ENCODE data around the gene COX5B.
"Not testable (repeated sequence)": the region's sequence is repeated elsewhere in the genome, so short reads cannot be mapped to it uniquely, and the experiment has no call there.

Gene COX5B, protein sequence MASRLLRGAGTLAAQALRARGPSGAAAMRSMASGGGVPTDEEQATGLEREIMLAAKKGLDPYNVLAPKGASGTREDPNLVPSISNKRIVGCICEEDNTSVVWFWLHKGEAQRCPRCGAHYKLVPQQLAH

DNA sequence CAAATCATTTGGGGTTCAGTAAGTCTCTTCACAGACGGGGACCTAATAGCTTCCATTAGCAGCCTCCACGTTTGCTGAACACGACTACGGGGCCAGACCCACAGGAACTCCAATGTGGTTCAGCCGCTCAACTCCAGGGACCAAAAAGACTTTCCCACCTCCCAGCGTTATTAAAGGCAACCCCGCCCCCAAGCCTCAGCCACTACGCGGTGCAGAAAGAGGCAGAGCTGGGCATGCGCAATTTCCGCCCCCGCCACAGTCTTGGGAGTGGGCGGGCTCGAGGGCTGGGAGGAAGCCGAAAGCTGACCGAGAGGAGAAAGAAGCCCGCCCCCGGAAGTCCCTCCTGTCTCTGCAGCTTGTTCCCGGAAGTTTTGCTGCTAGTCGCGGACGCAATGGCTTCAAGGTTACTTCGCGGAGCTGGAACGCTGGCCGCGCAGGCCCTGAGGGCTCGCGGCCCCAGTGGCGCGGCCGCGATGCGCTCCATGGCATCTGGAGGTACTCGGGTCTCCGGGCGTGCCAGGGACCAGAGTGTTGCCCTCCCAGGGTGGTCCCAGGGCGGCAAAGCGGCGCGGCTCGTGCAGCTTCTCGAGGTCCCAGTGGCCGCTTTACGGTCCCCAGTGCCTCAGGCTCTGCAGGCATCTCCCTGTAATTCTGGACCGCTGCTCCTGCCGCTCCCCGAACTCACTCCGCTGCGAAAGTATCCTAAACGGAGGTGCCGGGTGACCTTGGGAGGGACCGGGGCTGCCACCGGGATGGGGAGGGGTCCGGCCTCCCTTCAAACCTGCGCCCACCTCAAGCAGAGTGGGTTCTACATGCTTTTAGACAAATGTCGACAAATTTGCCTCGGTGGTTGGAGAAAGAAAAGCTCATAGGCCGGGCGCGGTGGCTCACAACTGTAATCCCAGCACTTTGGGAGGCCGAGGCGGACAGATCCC is at the start of gene COX5B:
Gene COX5B, plus strand, starts transcription at position 368 of the 935 bp plus-strand sequence. Its CDS starts 25 bp downstream, at position 393.
- DNase-seq (ENCODE audit: low read depth in 2 of 2): peak; percentile 98 to 99

DNA sequence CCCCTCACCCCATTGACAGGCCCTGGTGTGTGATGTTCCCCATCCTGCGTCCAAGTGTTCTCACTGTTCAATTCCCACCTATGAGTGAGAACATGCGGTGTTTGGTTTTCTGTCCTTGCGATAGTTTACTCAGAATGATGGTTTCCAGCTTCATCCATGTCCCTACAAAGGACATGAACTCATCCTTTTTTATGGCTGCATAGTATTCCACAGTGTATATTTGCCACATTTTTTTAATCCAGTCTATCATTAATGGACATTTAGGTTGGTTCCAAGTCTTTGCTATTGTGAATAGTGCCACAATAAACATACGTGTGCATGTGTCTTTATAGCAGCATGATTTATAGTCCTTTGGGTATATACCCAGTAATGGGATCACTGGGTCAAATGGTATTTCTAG is 49.7 kb upstream of the COX5B start:
- not testable (repeated sequence) for DNase-seq (ENCODE audit: low read depth in 2 of 2)

- not testable (repeated sequence) for DNase-seq (ENCODE audit: low read depth in 2 of 2)
These were observed 44.3 kb upstream of the COX5B start for GRCh38 chr2:97601537-97601936.

DNA sequence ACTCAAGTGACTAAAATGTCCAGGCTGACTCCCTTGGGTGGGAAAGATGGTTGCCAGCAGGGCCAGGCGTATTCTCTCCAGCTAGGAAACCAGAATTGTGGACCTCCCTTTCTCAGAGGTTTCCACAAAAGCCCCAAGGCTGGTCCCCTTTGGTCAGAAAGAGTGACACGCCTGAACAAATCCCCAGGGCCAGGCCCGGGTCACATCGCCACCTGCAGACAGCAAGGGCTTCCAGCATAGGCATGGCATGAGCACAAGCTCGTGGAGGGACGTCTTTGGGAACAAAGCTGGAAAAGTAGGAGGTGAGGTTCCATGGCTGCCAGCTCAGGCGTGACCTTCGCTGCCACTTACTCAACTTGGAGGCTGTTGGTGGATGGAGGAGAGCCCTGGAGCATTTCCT is 40.8 kb upstream of the COX5B start:
- DNase-seq (ENCODE audit: low read depth in 2 of 2): not testable (repeated sequence)

- DNase-seq (ENCODE audit: low read depth in 2 of 2): not testable (repeated sequence)
These were observed 40.1 kb upstream of the COX5B start for GRCh38 chr2:97605524-97606339.

GRCh38 chr2:97608745-97609144 is 37.1 kb upstream of the COX5B start:
- DNase-seq (ENCODE audit: low read depth in 2 of 2): not testable (repeated sequence)

DNA sequence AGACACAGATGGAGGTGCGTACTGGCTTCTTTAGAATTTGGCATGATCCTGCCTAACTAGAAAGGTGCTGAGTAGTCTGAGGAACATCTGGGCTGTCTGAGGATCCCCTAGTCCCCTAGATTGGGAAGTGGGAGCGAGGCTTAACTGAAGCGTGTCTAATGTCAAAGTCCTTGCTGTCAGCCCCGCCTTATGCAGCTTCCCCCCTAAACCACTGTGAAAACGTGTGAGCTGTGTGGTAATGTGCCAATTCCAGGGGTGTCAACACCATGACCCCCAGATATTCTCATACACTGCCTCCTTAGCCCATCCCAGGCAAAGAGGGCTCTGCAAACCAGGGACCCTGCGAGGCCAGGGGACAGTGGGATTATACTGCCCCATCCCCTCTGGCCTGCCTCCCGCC is 34.0 kb upstream of the COX5B start:
- not testable (repeated sequence) for DNase-seq (ENCODE audit: low read depth in 2 of 2)

DNA sequence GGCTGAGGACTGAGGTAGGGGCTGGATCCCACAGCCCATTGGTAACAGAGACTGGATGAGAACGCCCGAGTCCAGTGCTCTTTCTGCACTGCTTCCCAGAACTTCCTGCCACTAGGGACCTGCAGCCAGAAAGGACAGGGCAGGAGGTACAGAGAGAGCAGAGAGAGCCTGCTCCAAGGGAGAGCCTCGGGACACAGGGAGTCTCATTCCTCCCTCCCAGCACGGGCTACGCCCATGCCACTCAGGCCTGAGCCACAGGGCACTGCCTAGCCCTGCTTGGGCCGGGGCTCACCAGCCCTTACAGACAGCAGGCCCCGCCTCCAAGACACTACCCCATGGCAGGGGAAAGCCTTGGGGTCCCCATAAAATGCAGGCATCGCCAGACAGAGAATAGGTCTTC is 30.1 kb upstream of the COX5B start:
- not testable (repeated sequence) for DNase-seq (ENCODE audit: low read depth in 2 of 2)

DNA sequence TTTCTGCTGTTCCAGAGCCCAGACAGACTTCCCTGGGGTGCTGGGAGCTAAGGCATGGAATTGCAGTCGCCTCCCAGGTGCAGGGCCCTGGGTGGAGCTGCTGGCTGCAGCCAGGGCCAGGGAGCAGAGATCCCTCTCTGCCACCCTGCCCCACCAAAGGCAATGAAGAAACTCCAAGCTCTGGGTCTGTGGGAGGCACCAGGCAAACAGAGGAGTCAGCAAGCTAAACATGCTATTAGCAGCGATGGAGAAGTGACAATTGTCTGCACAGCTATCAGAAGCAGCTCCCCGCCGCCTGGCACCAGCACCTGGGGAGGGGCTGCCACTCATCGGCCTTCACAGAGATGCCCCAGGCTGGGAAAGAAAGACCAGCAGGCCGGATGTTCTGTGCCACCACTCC is 28.0 kb upstream of the COX5B start:
- DNase-seq (ENCODE audit: low read depth in 2 of 2): no peak

DNA sequence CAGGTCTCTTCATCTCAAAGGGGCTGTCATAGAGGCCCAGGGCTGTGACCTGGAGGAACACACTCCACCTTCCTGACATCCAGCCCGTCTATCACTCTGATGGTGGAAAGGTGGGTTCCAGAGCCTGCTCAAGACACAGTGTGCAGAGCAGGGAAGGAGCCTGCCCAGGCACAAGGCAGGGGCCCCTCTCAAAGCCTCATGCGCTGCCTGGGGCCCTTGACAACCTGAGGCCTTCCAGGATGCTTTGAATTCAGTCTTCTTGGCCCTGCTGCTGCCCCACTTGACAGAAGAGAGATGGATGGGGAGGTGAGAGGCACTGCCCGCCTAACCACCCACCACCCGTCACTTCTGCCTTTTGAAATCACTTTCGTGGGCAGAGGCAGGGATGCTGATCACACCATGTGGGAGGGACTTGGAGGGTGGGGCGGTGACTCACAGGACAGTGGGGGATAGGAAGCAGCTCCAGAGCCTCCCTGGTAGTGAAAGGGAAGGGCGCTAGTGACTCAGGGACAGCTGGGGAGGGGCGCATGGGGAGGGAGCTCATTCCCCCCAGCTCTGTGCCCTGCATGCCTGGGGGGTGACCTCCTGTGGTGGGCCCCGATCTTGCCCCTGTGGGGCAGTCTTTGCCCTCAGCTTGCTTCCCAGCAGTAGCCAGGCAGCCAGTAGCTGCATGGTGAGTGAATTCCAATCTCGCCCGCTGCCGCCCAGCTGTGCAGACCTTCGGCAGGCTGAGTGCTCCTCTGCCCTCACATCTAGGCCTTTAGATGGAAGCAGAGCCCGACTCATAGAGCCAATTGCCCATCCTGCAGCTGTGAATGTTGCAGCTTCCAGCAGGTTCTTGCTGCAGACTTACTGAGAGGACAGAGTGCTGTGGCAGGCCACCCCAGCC is 26.7 kb upstream of the COX5B start:
- not testable (repeated sequence) for DNase-seq (ENCODE audit: low read depth in 2 of 2)

DNA sequence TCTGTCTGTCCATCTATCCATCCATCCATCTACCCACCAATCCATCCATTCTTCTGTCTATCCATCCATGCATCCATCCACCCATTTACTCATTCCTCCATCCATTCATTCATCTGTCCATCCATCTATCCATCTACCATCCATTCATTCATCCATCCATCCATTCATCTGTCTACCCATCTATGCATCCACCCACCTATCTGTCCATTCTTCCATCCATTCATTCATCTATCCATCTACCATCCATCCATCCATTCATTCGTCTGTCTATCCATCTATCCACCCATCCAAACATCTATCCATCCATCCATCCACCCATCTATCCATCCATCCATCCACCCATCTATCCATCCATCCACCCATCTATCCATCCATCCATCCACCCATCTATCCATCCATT is 25.4 kb upstream of the COX5B start:
- DNase-seq (ENCODE audit: low read depth in 2 of 2): not testable (repeated sequence)

DNA sequence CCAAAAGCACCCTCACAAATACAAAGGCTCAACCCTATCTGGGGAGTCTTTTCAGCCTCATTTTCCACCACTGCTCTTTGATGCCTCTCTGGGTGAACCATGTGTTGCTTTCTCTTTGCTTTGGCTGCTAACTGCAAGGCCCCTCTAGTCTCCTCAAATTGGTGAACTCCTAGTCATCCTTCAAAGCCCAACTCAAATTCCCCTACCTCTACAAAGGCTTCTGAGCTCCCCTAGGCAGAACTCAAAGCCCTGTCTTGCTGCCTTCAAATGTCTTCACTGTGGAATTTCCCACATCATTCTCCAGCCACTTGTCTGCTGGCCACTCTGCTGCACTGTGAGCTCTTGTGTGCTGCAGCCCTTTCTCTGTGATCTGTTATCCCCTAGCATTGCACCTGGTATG is 22.9 kb upstream of the COX5B start:
- DNase-seq (ENCODE audit: low read depth in 2 of 2): not testable (repeated sequence)

DNA sequence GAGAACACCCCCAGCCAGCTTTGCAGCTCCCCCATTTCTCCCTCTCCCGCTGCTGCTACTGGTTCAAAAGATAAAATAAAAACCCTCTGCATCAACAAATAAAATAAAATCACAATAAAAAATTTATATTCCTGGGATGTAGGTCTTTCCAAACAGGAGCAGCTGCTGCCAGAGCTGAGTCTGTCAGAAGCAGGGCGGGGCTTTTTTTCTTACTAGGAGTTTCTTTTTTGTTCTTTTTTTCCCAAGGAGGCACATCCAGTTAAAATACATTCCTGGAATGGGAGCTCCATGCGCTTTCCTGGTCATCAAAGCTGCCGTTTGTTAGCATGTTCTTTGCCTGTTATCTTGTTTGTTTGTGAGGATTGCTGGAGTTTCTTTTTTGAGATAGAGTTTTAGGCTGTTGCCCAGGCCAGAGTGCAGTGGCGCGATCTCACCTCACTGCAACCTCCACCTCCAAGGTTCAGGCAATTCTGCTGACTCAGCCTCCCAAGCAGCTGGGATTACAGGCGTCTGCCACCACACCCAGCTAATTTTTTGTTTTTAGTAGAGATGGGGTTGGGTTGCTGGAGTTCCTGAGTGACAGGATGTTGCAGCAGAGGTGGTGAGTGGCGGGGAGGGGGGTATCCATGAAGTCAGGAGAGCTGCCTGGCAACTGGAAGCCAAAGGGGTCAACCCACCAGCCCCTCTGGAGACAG is 20.4 kb upstream of the COX5B start:
- DNase-seq (ENCODE audit: low read depth in 2 of 2): not testable (repeated sequence)

DNA sequence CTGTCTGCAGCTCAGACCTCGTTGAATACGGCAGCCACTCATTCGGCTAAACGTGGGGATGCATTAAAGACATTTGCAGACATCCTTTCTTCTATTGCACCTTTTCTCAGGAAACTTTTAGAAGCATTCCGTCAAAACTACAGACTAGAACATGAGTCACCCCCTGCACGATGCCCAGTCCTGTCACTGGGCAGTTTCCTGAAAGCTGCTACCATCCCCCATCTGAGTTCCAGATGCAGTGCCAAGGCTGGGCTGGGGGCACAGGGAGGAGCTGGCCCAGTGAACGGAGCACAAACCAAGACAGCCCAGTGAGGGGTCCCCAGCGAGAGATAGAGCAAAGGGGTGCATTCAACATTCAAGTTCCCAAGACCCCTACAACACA is 19.8 kb upstream of the COX5B start:
- DNase-seq (ENCODE audit: low read depth in 2 of 2): not testable (repeated sequence)

GRCh38 chr2:97644023-97644717 is 1.7 kb upstream of the COX5B start:
- DNase-seq (ENCODE audit: low read depth in 2 of 2): no peak

- no peak for DNase-seq (ENCODE audit: low read depth in 2 of 2)
These were observed 659 bp upstream of the COX5B start for GRCh38 chr2:97645112-97645694.

DNA sequence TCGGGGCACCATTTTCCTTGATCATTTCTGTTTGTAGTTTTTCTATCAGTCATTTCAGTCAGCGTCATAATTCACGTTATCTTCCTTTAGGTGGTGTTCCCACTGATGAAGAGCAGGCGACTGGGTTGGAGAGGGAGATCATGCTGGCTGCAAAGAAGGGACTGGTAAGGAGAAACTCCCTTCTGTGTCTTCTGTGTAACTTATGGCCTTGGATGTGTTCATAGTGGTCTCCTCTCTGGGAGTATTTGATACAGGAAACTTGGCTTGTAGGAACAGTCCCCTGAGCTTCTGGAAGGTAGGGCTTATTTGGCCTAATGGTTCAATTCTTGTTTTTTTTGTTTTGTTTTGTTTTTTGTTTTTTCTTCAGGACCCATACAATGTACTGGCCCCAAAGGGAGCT is 1.1 kb downstream of the COX5B start:
- no peak for DNase-seq (ENCODE audit: low read depth in 2 of 2)

DNA sequence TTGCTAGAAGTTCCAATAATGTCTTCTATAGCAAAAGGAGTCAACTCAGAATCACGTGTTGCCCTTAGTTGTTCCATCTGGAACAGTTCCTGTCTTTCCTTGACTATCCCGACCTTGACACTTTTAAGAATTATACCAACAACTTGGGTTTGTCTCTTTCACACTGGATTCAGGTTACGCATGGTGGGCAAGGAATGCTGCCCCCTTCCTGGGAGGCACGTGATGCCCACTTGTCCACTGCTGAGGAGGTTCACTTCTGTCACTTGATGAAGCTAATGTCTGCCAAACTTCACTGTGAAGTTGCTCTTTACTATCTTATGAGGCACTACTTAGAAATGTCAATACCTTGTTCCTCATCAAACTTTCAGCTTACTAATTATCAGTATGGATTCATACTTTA is 5.3 kb downstream of the COX5B start:
- no peak for DNase-seq (ENCODE audit: low read depth in 2 of 2)

GRCh38 chr2:97653473-97653872 is 7.6 kb downstream of the COX5B start:
- DNase-seq (ENCODE audit: low read depth in 2 of 2): no peak

DNA sequence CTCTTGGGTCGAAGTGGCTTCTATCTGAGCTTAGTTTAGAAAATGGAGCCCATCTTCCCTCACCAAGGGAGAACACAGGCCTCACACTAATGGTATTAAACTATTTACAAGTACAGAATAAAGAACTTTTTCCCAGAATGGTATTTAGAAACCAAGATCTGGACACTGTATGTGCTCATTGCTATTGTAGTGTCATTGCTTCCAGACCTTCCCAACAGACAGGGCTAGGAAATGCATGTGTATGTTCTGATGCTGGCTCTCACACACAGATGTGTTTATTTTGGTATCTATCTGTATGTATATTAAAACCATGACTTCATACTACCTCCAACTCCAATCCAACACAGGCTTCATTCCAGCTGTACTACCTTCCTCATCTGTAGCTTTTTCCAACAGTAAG is 8.0 kb downstream of the COX5B start:
- DNase-seq (ENCODE audit: low read depth in 2 of 2): no peak

All from stimulated activated CD4-positive, alpha-beta T cell treated with anti-CD3 and anti-CD28 coated beads, Interleukin-12 subunit alpha, Interleukin-12 subunit beta, amount 100 ng/mL, for 24 hours (primary cell).